HEK293T (cell line): ENCODE results near the gene TBC1D1.

Experiments used
- CTCF ChIA-PET: fragments of 350-600 bp; formaldehyde crosslinking; extraction: SDS; loops from one replicate; lab custom pipeline; 2021; ENCODE audit warnings: antibody characterized with exemption, inconsistent platforms; lab: Yijun Ruan, JAX
- POLR2A ChIA-PET: fragments of 350-600 bp; formaldehyde crosslinking; extraction: SDS; loops from one replicate; lab custom pipeline; 2020; ENCODE audit warnings: antibody characterized with exemption, inconsistent platforms; lab: Yijun Ruan, JAX
- DNase-seq: peaks from one replicate; pipeline ENCODE4 v3.0.0; 2012; ENCODE audit warnings: mixed read lengths; ENCODE audit errors: extremely low spot score
- ARNT ChIP-seq: fragments of 450-650 bp; IDR thresholded peaks from 2 replicates; pipeline ENCODE4 v1.6.1; 2017; ENCODE audit warnings: mild to moderate bottlenecking
- BHLHE40 ChIP-seq: fragments of 450-650 bp; IDR thresholded peaks from 2 replicates; pipeline ENCODE4 v1.6.1; 2016; ENCODE audit warnings: mild to moderate bottlenecking, moderate library complexity, borderline replicate concordance
- CTBP1 ChIP-seq: fragments of 450-650 bp; IDR thresholded peaks from 2 replicates; pipeline ENCODE4 v1.6.1; 2016; ENCODE audit warnings: borderline replicate concordance
- ELF4 ChIP-seq: fragments of 450-650 bp; IDR thresholded peaks from 2 replicates; pipeline ENCODE4 v1.6.1; 2017; ENCODE audit warnings: antibody characterized with exemption
- FOXA1 ChIP-seq: fragments of 450-650 bp; IDR thresholded peaks from 2 replicates; pipeline ENCODE4 v1.6.1; 2016; ENCODE audit warnings: mild to moderate bottlenecking
- FOXK2 ChIP-seq: fragments of 450-650 bp; IDR thresholded peaks from 2 replicates; pipeline ENCODE4 v1.6.1; 2016; ENCODE audit warnings: mild to moderate bottlenecking
- FOXM1 ChIP-seq: fragments of 450-650 bp; IDR thresholded peaks from 2 replicates; pipeline ENCODE4 v1.6.1; 2017; ENCODE audit warnings: mild to moderate bottlenecking, borderline replicate concordance
- HDGF ChIP-seq: fragments of 450-650 bp; IDR thresholded peaks from 2 replicates; pipeline ENCODE4 v1.6.1; 2017; ENCODE audit warnings: antibody characterized with exemption, borderline replicate concordance
- L3MBTL2 ChIP-seq: fragments of 450-650 bp; conservative IDR thresholded peaks from 2 replicates; pipeline ENCODE4 v1.6.1; 2016; ENCODE audit warnings: mild to moderate bottlenecking
- LEF1 ChIP-seq: fragments of 450-650 bp; IDR thresholded peaks from 2 replicates; pipeline ENCODE4 v1.6.1; 2017; ENCODE audit warnings: mild to moderate bottlenecking, borderline replicate concordance
- NFRKB ChIP-seq: fragments of 450-650 bp; IDR thresholded peaks from 2 replicates; pipeline ENCODE4 v1.6.1; 2016; ENCODE audit warnings: mild to moderate bottlenecking, moderate library complexity
- PKNOX1 ChIP-seq: fragments of 450-650 bp; IDR thresholded peaks from 2 replicates; pipeline ENCODE4 v1.6.1; 2016
- SP1 ChIP-seq: fragments of 450-650 bp; IDR thresholded peaks from 2 replicates; pipeline ENCODE4 v1.6.1; 2017
- SUZ12 ChIP-seq: fragments of 450-650 bp; IDR thresholded peaks from 2 replicates; pipeline ENCODE4 v1.6.1; 2016; ENCODE audit warnings: mild to moderate bottlenecking
- TARDBP ChIP-seq: fragments of 450-650 bp; IDR thresholded peaks from 2 replicates; pipeline ENCODE4 v1.6.1; 2016
- ZNF384 ChIP-seq: fragments of 450-650 bp; IDR thresholded peaks from 2 replicates; pipeline ENCODE4 v1.6.1; 2016

The TBC1D1 gene

GRCh38 chr4:38172078-38172477, 281.2 kb downstream of the TBC1D1 start:
- no peak for TF ChIP-seq L3MBTL2
- no peak for TF ChIP-seq HDGF
- TF ChIP-seq FOXA1, result no peak
- TF ChIP-seq ELF4, result no peak
- no peak for TF ChIP-seq FOXK2
- TF ChIP-seq FOXM1, result no peak
- no peak for TF ChIP-seq TARDBP
- TF ChIP-seq ZNF384, result no peak
- no peak for TF ChIP-seq SP1
- TF ChIP-seq SUZ12, result no peak
- TF ChIP-seq NFRKB, result no peak
- TF ChIP-seq LEF1, result no peak
- TF ChIP-seq BHLHE40, result no peak
- TF ChIP-seq CTBP1, result no peak
- POLR2A ChIA-PET, result no interaction called here

GRCh38 chr4:38173935-38174518, 283.1 kb downstream of the TBC1D1 start:
- TF ChIP-seq BHLHE40 (no peak), ELF4 (no peak), PKNOX1 (no peak), NFRKB (no peak), FOXK2 (no peak), LEF1 (no peak), CTBP1 (no peak), ZNF384 (no peak), SP1 (no peak), ARNT (no peak), FOXA1 (no peak), FOXM1 (no peak), TARDBP (no peak), L3MBTL2 (no peak), SUZ12 (no peak), HDGF (no peak)
- no peak for DNase-seq
- CTCF ChIA-PET, result interaction anchor here (0.6 kb wide), 1 partner anchor 495 kb away, joined by 4 read pairs; no protein-coding TSS in a partner anchor
- POLR2A ChIA-PET, result no interaction called here

More at GRCh38 chr4:38172078-38172477, 281.2 kb downstream of the TBC1D1 start:
- CTCF ChIA-PET, result no interaction called here
- no peak for DNase-seq

GRCh38 chr4:38174801-38175200, 283.9 kb downstream of the TBC1D1 start:
- no peak for TF ChIP-seq L3MBTL2
- TF ChIP-seq FOXK2, result no peak
- no peak for TF ChIP-seq ZNF384
- no peak for TF ChIP-seq FOXM1
- TF ChIP-seq CTBP1, result no peak
- TF ChIP-seq HDGF, result no peak
- no peak for DNase-seq
- ChIA-PET POLR2A (no interaction called here), CTCF (interaction anchor here (0.6 to 0.7 kb wide), 3 partner anchors 8 to 608 kb away, joined by 3 to 6 read pairs (median 4); partner anchors contain the start of gene TLR10)

GRCh38 chr4:38176165-38176564, 285.3 kb downstream of the TBC1D1 start:
- no peak for DNase-seq
- TF ChIP-seq SUZ12, result no peak
- no peak for TF ChIP-seq NFRKB
- TF ChIP-seq FOXM1, result no peak
- no peak for TF ChIP-seq FOXA1
- TF ChIP-seq TARDBP, result no peak
- ChIA-PET CTCF (interaction anchor here (1.5 kb wide), 1 partner anchor 499 kb away, joined by 3 read pairs; no protein-coding TSS in a partner anchor), POLR2A (no interaction called here)

- TF ChIP-seq SP1 (no peak), NFRKB (no peak), ARNT (no peak), PKNOX1 (no peak), TARDBP (no peak), HDGF (no peak), BHLHE40 (no peak), FOXA1 (no peak), L3MBTL2 (no peak), ELF4 (no peak), FOXM1 (no peak), CTBP1 (no peak)
- CTCF ChIA-PET, result interaction anchor here (1.5 kb wide), 1 partner anchor 498 kb away, joined by 3 read pairs; no protein-coding TSS in a partner anchor
- POLR2A ChIA-PET, result no interaction called here
- DNase-seq, result no peak
Measured at GRCh38 chr4:38177035-38177546, 286.2 kb downstream of the TBC1D1 start.

GRCh38 chr4:38177641-38178391, 286.9 kb downstream of the TBC1D1 start:
- no peak for DNase-seq
- ChIA-PET POLR2A (no interaction called here), CTCF (interaction anchor here (2.3 kb wide), 1 partner anchor 108 kb away, joined by 12 read pairs; no protein-coding TSS in a partner anchor)
- TF ChIP-seq ELF4 (no peak), FOXK2 (no peak), FOXA1 (no peak), TARDBP (no peak), NFRKB (no peak), FOXM1 (no peak), PKNOX1 (no peak), HDGF (no peak), BHLHE40 (no peak), CTBP1 (no peak)
